Activated CD8-positive, alpha-beta T cell treated with anti-CD3 and anti-CD28 coated beads for 36 hours (primary cell): ENCODE data around the gene SCGB1D1. TPM values are rescaled to one million over a fixed set of nuclear protein-coding genes. Genes with fewer than 3 reads are reported as not detected.
"Not testable (repeated sequence)": the region's sequence is repeated elsewhere in the genome, so short reads cannot be mapped to it uniquely, and the experiment has no call there.

Source experiments
- ATAC-seq: fragments of 200-7000 bp; cut with Tn5 transposase; one replicate; pipeline ENCODE4 v1.10.0; 2021; ENCODE audit warnings: mild to moderate bottlenecking, moderate library complexity
- CTCF ChIA-PET: fragments of 350-600 bp; sonication (Branson Sonifier 250); formaldehyde crosslinking; loops from one replicate; lab custom pipeline; 2021; ENCODE audit warnings: antibody characterized with exemption; lab: Charles Lee
- POLR2A ChIA-PET: fragments of 350-600 bp; sonication (Branson Sonifier 250); formaldehyde crosslinking; loops from one replicate; lab custom pipeline; 2021; ENCODE audit warnings: antibody characterized with exemption; lab: Charles Lee
- DNase-seq: peaks from one replicate; pipeline ENCODE4 v3.0.0-alpha.2; 2020
- H3K27ac Mint-ChIP-seq: one replicate; pipeline ENCODE4 v1.8.0; 2021; ENCODE audit warnings: mild to moderate bottlenecking, mixed read lengths
- H3K27me3 Mint-ChIP-seq: one replicate; pipeline ENCODE4 v1.8.0; 2021; ENCODE audit warnings: mixed read lengths
- H3K36me3 Mint-ChIP-seq: one replicate; pipeline ENCODE4 v1.8.0; 2021; ENCODE audit warnings: low read depth, mixed read lengths
- H3K4me1 Mint-ChIP-seq: one replicate; pipeline ENCODE4 v1.8.0; 2021; ENCODE audit warnings: low read depth, mixed read lengths
- H3K4me3 Mint-ChIP-seq: one replicate; pipeline ENCODE4 v1.8.0; 2021; ENCODE audit warnings: mild to moderate bottlenecking, moderate library complexity, mixed read lengths
- H3K9me3 Mint-ChIP-seq: one replicate; pipeline ENCODE4 v1.8.0; 2021; ENCODE audit warnings: mixed read lengths
- CTCF ChIP-seq: fragments of 200-600 bp; IDR thresholded peaks from one replicate; pipeline ENCODE4 v1.8.0; 2022; ENCODE audit warnings: antibody characterized with exemption, mild to moderate bottlenecking
- intact Hi-C: fragments of 100-400 bp; cut with micrococcal nuclease; formaldehyde crosslinking; loops from one replicate; pipeline ENCODE4 v1.10.0; 2022
- total RNA-seq, 2 experiments: library from RNA; stranded (reverse); gene quantifications; one replicate each; pipeline ENCODE4 v1.2.3, GENCODE V29; 2021

Gene SCGB1D1
- total RNA-seq, 2 experiments from 2014 or later = not detected

GRCh38 chr11:62201376-62201775 lies 11.4 kb downstream of the SCGB1D1 start:
- no peak for TF ChIP-seq CTCF
- no peak overlapping the region for H3K4me3 Mint-ChIP-seq
- no peaks in the 10 kb centered on the region for H3K36me3 Mint-ChIP-seq
- H3K27ac Mint-ChIP-seq = no peak overlapping the region
- ATAC-seq (no peak), DNase-seq (no peak)
- POLR2A ChIA-PET = no interaction called here
- intact Hi-C loops = no loop called here
- H3K27me3 Mint-ChIP-seq = peaks cover 7% of the 10 kb centered on the region
- CTCF ChIA-PET = no interaction called here
- no peaks in the 10 kb centered on the region for H3K4me1 Mint-ChIP-seq
- H3K9me3 Mint-ChIP-seq = no peaks in the 10 kb centered on the region

DNA sequence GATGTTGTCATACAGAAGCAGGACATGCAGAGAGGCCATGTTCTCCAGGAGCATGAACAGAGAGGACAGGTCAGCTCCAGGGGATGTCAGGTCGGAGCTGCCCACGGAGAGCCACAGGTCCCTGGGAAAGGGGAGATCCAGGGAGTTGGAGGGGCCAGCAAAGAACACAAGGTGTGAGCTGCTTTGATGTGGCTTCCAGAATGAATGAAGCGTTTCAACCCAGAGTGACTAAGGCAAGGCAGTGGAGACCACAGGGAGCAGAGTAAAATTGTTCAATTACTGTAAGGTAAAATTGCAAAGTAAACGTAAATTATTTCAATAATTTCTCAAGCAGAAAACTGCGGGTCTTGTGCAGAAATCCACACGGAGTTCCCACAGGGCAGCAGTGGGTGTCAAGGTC lies 12.9 kb downstream of the SCGB1D1 start:
- no peaks in the 10 kb centered on the region for H3K9me3 Mint-ChIP-seq
- CTCF ChIA-PET = no interaction called here
- POLR2A ChIA-PET = no interaction called here

GRCh38 chr11:62204430-62204829 lies 14.4 kb downstream of the SCGB1D1 start:
- ATAC-seq (no peak), DNase-seq (no peak)
- TF ChIP-seq CTCF = no peak
- Mint-ChIP-seq H3K9me3 (no peaks in the 10 kb centered on the region), H3K4me1 (no peaks in the 10 kb centered on the region), H3K27ac (no peak overlapping the region), H3K36me3 (no peaks in the 10 kb centered on the region), H3K27me3 (peaks cover 2% of the 10 kb centered on the region), H3K4me3 (no peak overlapping the region)
- intact Hi-C loops = no loop called here
- CTCF ChIA-PET = interaction anchor here (1.7 kb wide), 1 partner anchor 106 kb away, joined by 8 read pairs; no protein-coding TSS in a partner anchor
- POLR2A ChIA-PET = no interaction called here

More for the DNA sequence above, 12.9 kb downstream of the SCGB1D1 start:
- TF ChIP-seq CTCF = no peak
- intact Hi-C loops = no loop called here
- Mint-ChIP-seq H3K4me3 (no peak overlapping the region), H3K27me3 (peaks cover 1% of the 10 kb centered on the region), H3K4me1 (no peaks in the 10 kb centered on the region), H3K27ac (no peak overlapping the region), H3K36me3 (no peaks in the 10 kb centered on the region)
- ATAC-seq (no peak), DNase-seq (no peak)

GRCh38 chr11:62205441-62205840 lies 15.4 kb downstream of the SCGB1D1 start:
- Mint-ChIP-seq H3K36me3 (no peaks in the 10 kb centered on the region), H3K4me1 (no peaks in the 10 kb centered on the region), H3K27me3 (peaks cover 2% of the 10 kb centered on the region), H3K9me3 (no peaks in the 10 kb centered on the region), H3K4me3 (no peak overlapping the region), H3K27ac (no peak overlapping the region)
- ATAC-seq = no peak
- ChIA-PET CTCF (interaction anchor here (1.0 to 1.7 kb wide), 2 partner anchors 105 to 113 kb away, joined by 3 to 8 read pairs; no protein-coding TSS in a partner anchor), POLR2A (no interaction called here)
- intact Hi-C loops = no loop called here
- no peak for DNase-seq
- TF ChIP-seq CTCF = no peak

DNA sequence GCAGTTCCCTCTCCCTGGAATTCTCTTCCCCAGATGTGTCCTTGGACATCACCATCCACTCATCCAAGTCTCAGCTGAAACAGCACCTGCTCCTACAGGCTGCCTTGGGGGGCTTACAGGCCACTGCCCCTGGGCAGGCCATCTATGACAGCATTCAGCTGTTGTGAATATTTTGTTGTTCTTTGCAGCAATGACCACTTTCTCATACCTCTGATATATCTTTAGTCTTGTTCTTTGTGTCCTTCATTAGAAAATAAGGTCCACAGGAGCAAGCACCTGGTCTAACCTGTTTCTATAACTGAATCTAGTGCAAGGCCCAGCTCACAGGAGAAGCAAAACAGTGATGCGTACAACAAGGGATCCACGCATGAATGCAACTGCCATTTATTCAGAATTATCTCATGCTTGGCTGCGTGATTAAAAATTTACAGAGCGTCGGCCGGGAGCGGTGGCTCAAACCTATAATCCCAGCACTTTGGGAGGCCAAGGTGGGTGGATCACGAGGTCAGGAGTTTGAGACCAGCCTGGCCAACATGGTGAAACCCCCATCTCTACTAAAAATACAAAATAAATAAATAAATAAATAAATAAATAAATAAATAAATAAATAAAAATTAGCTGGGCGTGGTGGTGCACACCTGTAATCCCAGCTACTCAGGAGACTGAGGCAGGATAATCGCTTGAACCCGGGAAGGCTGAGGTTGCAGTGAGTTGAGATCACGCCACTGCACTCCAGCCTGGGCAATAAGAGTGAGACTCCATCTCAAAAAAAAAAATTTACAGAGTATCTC lies 16.5 kb downstream of the SCGB1D1 start:
- H3K4me1 Mint-ChIP-seq, POLR2A ChIA-PET, H3K9me3 Mint-ChIP-seq, H3K27me3 Mint-ChIP-seq, DNase-seq, intact Hi-C loops, ATAC-seq, H3K27ac Mint-ChIP-seq, H3K36me3 Mint-ChIP-seq, H3K4me3 Mint-ChIP-seq: not testable (repeated sequence)
- CTCF ChIA-PET = interaction anchor here (1.1 kb wide), 1 partner anchor 35 kb away, joined by 4 read pairs; no protein-coding TSS in a partner anchor
